ENCODE measurements around the gene SSR1.
"Not testable (repeated sequence)": the region's sequence is repeated elsewhere in the genome, so short reads cannot be mapped to it uniquely, and the experiment has no call there.

Gene SSR1

GRCh38 chr6:7276199-7276524 lies 36.8 kb downstream of the SSR1 start:
- DNase-seq (ENCODE audit: low spot score) = no peak

- DNase-seq (ENCODE audit: low spot score) = not testable (repeated sequence)
These were observed 38.5 kb downstream of the SSR1 start for GRCh38 chr6:7274525-7274924.

- DNase-seq (ENCODE audit: low spot score) = no peak
These were observed 39.3 kb downstream of the SSR1 start for GRCh38 chr6:7273709-7274108.

GRCh38 chr6:7271205-7271534 lies 41.8 kb downstream of the SSR1 start:
- no peak for DNase-seq (ENCODE audit: low spot score)

GRCh38 chr6:7270320-7271204 lies 42.4 kb downstream of the SSR1 start:
- no peak for DNase-seq (ENCODE audit: low spot score)

GRCh38 chr6:7269816-7270215 lies 43.2 kb downstream of the SSR1 start:
- DNase-seq (ENCODE audit: low spot score) = no peak

- no peak for DNase-seq (ENCODE audit: low spot score)
These were observed 44.0 kb downstream of the SSR1 start for GRCh38 chr6:7268816-7269555.

- no peak for DNase-seq (ENCODE audit: low spot score)
These were observed 44.6 kb downstream of the SSR1 start for GRCh38 chr6:7268362-7268761.

- peak; percentile 92 for DNase-seq (ENCODE audit: low spot score)
These were observed 45.4 kb downstream of the SSR1 start for GRCh38 chr6:7267466-7268091.

- no peak for DNase-seq (ENCODE audit: low spot score)
These were observed 45.9 kb downstream of the SSR1 start for GRCh38 chr6:7267071-7267465.

- DNase-seq (ENCODE audit: low spot score) = not testable (repeated sequence)
These were observed 47.6 kb downstream of the SSR1 start for GRCh38 chr6:7265385-7265726.

GRCh38 chr6:7264686-7265384 lies 48.2 kb downstream of the SSR1 start:
- no peak for DNase-seq (ENCODE audit: low spot score)

- no peak for DNase-seq (ENCODE audit: low spot score)
These were observed 49.0 kb downstream of the SSR1 start for GRCh38 chr6:7264041-7264440.

- DNase-seq (ENCODE audit: low spot score) = not testable (repeated sequence)
These were observed 49.5 kb downstream of the SSR1 start for GRCh38 chr6:7263519-7263805.

GRCh38 chr6:7262746-7263518 lies 50.1 kb downstream of the SSR1 start:
- no peak for DNase-seq (ENCODE audit: low spot score)

- DNase-seq (ENCODE audit: low spot score) = no peak
These were observed 51.0 kb downstream of the SSR1 start for GRCh38 chr6:7261852-7262461.

- peak; percentile 98 for DNase-seq (ENCODE audit: low spot score)
These were observed 51.8 kb downstream of the SSR1 start for GRCh38 chr6:7261032-7261841.

GRCh38 chr6:7260291-7261031 lies 52.5 kb downstream of the SSR1 start:
- DNase-seq (ENCODE audit: low spot score) = no peak

GRCh38 chr6:7258231-7258763 lies 54.7 kb downstream of the SSR1 start:
- no peak for DNase-seq (ENCODE audit: low spot score)
